SK-N-MC (cell line): ENCODE results near the gene JRKL.

Experiments used
- DNase-seq: peaks from one replicate; pipeline ENCODE4 v3.0.0-alpha.2; 2011; ENCODE audit warnings: low read depth, low spot score
- H3K27ac ChIP-seq: fragments of 200-600 bp; sonication (generic); 2 replicates; pipeline ENCODE4 v1.5.1; 2016; ENCODE audit warnings: mixed run types
- H3K36me3 ChIP-seq: fragments of 200-600 bp; sonication (generic); 2 replicates; pipeline ENCODE4 v1.6.1; 2017; ENCODE audit warnings: antibody characterized with exemption, low read length, mixed read lengths; ENCODE audit not compliant: insufficient read depth
- H3K4me3 ChIP-seq: fragments of 200-600 bp; sonication (generic); 2 replicates; pipeline ENCODE4 v1.5.1; 2016
- H3K9ac ChIP-seq: fragments of 200-600 bp; sonication (generic); 2 replicates; pipeline ENCODE4 v1.8.0; 2017; ENCODE audit warnings: mixed run types, mixed read lengths; ENCODE audit not compliant: insufficient read length
- H3K9me3 ChIP-seq: fragments of 200-600 bp; sonication (generic); 2 replicates; pipeline ENCODE4 v1.6.1; 2017; ENCODE audit warnings: low read depth, mild to moderate bottlenecking, antibody characterized with exemption, low read length, moderate library complexity, mixed read lengths
- EZH2 ChIP-seq: fragments of 200-600 bp; sonication (generic); IDR thresholded peaks from one replicate; pipeline ENCODE4 v1.6.1; 2017; ENCODE audit warnings: antibody characterized with exemption
- FOXP2 ChIP-seq: optimal IDR thresholded peaks from 2 replicates; pipeline ENCODE3; 2011; ENCODE audit warnings: mild to moderate bottlenecking, moderate library complexity; ENCODE audit not compliant: insufficient read depth; ENCODE audit errors: extremely low read length, control extremely low read depth
- POLR2AphosphoS5 ChIP-seq: IDR thresholded peaks from 2 replicates; pipeline ENCODE4 v1.6.1; 2012; ENCODE audit warnings: mild to moderate bottlenecking, low read depth, low read length, borderline replicate concordance

JRKL gene

DNA sequence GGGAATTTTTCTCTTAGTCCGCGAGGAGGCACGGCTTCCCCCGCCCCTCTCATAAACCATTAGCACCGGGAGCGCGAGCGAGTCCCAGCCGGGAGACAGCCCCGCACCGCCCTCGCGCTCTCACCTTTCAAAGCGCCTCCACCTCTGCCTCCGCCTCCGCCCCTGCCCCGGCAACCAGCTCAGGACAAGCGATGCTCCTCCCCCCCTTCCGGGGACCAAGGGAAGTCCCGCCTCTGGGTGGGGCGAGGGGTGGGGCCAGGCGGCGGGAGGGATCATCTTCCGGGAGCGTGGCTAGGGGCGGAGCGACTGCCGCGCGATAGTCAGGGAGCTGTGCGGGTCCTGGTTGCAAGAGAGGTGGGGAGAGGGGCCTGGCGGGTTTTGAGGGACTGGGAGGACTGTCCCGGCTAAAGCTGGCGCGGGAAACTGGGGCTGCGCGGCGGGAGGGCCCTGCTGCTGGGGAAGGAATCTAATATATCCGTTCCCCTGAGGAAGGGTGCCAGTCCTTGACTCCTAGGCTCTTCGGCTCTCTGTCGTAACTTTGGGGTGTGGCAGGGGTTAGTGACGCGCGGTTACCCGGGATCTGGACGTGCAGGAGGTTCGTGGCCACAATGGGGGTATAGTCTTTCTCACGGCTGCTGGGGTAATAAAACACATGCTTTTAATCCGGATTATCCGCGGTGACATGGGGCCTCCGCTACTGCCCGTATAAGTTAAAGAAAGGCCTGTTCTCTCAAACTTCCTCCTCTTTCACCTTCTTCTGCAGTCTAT, at the start of gene JRKL, which contains the start of gene CCDC82:
Gene JRKL (plus strand): TSS at position 294 of the 768 bp plus-strand sequence. CDS start 637 bp downstream, outside the sequence.
Gene CCDC82 (minus strand): TSS at position 193 of the 768 bp plus-strand sequence. CDS start 5,165 bp downstream, outside the sequence.
- peak; percentile 30 for DNase-seq
- Histone ChIP-seq H3K4me3 (peak within 1 kb of the TSS; percentile 92), H3K9me3 (no peaks in the 10 kb centered on the region), H3K27ac (no peak within 1 kb of the TSS), H3K9ac (peak within 1 kb of the TSS; percentile 83), H3K36me3 (no peaks in the 10 kb centered on the region)
- TF ChIP-seq EZH2 (no peak), POLR2AphosphoS5 (peak; percentile 91)

DNA sequence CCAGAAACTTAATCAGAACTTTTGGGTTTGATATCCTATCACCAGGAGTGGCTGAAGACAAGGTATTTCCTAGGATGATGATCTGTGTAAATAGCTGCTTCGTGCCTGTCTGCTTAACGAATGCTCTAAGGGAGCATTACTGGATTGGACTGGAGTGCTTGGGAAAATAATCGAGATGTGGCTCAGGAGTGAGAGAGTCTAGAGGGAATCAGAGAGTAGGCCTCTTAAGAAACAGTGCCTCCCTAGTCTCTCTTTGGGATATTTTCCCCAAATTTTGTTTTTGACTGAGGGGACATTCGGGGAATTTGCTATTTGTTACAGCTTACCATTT, 49.3 kb upstream of the JRKL start:
- no peak for DNase-seq
- no peak overlapping the region for H3K9ac ChIP-seq
- H3K27ac ChIP-seq, result no peak overlapping the region
- no peaks in the 10 kb centered on the region for H3K36me3 ChIP-seq
- no peak overlapping the region for H3K4me3 ChIP-seq
- H3K9me3 ChIP-seq, result no peaks in the 10 kb centered on the region
- no peak for TF ChIP-seq POLR2AphosphoS5
- no peak for TF ChIP-seq EZH2
- no peak for TF ChIP-seq FOXP2

DNA sequence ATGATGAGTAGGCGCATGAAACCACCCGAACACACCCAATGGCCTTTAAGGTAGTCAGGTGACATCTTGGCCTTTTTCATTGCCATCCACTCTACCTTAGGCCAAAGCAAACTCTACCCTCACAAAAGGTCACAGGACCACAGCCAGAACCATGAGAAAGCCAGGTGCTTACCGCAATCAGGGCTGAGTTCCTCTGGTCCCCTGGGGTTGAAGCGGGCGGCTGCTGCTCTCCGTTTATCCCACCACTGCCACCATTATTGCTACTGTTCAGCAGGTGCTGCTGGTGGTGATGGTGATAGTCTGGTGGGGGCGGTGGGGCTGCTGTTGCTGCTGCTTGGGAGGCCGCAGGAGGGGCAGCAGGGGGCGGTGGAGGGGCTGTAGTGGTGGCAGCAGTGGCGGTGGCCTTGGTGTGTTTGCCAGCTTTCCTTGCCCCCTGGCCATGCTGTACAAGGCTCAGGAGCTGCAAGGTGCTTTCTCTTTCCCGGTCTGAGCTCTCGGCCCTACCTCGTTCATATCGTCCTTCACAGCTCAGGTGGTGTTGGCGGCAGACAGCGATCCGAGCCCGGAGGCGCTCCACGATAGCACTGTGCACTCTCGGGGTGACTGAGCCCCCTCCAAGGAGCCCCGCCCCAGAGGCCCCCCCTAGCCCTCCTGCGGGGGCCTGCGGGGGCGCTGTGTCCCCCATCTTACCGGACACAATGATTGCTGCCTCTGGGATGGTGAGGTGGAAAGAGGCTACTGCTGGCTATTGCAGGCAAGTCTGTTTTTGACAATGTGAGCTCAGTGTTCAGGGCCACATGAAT, 48.4 kb upstream of the JRKL start:
- Histone ChIP-seq H3K27ac (no peak overlapping the region), H3K9me3 (no peaks in the 10 kb centered on the region), H3K4me3 (no peak overlapping the region), H3K9ac (no peak overlapping the region), H3K36me3 (no peaks in the 10 kb centered on the region)
- TF ChIP-seq EZH2 (no peak), POLR2AphosphoS5 (no peak), FOXP2 (no peak)
- DNase-seq, result no peak

DNA sequence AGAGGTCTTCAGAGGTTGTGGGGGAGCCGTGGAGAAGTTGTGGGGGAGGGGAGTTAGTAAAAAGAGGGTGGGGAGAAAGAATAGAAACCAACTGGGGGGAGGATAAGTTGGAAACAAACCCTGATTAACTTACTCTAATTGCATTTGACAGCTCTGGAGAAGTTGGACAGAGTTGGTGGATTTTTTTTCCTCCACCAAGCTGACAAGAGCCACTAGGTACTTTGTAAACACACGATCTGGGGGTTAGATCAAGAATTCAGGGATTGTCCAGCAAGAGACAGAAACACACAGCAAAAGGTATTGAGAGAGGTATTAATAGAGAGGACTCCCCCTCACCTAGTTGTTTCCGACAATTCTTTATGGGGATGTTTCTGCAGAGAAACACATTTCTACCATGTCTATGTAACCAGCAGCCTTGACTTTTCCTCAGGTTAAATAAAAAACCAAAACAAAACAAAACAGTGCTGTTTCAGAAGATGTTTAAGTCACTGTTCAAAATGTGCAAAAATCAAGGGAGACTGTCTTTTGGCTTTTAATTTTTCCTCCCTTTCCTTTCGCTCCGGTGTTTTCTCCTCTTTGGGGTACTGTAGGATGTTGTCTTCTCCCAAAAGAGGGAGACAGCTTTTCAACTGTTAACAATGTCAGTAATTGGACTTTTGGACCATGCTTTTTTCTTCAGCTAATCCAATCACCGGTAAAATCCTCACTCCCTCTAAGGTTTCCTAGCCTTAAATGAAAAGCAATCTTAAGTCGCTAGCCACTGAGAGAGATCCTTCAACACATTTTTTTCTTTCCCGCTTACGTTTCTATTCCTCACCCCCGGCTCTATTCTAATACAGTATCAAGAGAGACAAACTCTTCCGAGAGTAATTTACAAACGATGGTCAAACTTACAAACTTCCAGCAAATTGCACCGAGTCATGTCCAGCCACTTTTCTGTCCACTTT, 47.5 kb upstream of the JRKL start:
- DNase-seq, result no peak

DNA sequence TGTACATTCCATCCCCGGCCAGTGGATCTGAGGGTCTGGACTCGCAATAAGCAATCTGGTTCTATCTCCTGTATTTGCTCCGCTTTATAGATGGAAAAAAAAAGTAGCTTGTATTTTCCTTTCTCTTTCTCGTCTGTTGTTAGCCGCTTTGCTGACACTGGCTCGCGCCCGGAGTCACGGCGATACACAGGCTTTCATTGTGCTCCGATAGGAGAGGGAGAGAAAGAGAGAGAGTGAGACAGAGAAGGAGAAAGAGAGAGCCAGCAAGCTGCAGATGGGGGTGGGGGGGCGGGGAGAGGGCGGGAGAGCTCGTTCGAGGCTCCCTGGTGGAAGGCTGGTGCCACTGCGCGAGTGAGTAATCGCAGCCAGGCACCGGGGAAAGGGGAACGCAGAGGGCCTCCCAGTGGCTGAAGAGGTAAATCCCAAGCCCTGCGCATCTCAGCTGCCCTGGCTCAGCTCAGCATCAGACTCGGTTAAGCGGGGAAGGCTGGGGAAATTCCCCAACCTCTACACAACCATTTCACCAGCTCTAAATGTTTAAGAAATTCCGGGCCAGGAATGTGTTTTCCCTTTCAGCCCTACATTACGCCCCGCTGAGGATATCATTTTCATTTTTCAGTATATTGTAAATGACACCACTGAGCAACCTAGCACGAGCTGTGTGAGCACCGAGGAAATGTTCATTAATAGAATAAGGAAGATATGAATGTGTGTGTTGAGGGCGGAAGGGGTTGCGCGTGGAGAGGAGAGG, 46.7 kb upstream of the JRKL start, which contains the start of gene MAML2:
Gene MAML2 (minus strand): TSS at position 235 of the 751 bp plus-strand sequence. CDS start 1,300 bp downstream, outside the sequence.
- H3K27ac ChIP-seq, result no peak within 1 kb of the TSS

More for the DNA sequence above, 47.5 kb upstream of the JRKL start:
- Histone ChIP-seq H3K36me3 (no peaks in the 10 kb centered on the region), H3K27ac (no peak overlapping the region), H3K9ac (peak overlapping the region; percentile 70), H3K4me3 (peak overlapping the region; percentile 90), H3K9me3 (no peaks in the 10 kb centered on the region)
- TF ChIP-seq POLR2AphosphoS5 (no peak), FOXP2 (no peak), EZH2 (no peak)

DNA sequence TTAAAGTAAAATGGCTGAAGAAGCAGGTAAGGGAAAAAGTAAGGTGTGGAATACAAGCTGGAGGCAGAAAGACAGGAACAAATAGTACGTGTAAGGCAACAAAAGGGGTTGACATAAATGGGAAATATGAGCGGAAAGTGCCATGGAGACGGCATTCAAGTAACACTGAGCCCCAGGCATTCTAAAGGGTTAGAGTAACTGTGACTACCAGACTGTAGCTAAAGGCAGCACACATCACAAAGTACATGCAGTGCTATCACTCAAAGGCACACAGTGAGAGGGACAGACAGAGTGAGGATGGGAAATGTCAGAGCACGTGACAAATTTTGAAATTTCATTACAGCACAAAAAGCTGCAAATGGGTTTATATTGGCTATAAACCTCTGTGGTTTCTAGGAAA, 33.0 kb upstream of the JRKL start:
- H3K27ac ChIP-seq, result no peak overlapping the region
- no peak overlapping the region for H3K4me3 ChIP-seq
- peaks cover 9% of the 10 kb centered on the region; the same call in 1 of the 2 replicates for H3K36me3 ChIP-seq
- no peak for DNase-seq
- TF ChIP-seq POLR2AphosphoS5 (no peak), FOXP2 (no peak), EZH2 (no peak)
- H3K9ac ChIP-seq, result no peak overlapping the region
- H3K9me3 ChIP-seq, result no peaks in the 10 kb centered on the region

More for the DNA sequence above, 46.7 kb upstream of the JRKL start, which contains the start of gene MAML2:
- Histone ChIP-seq H3K4me3 (peak within 1 kb of the TSS; percentile 90), H3K9me3 (no peaks in the 10 kb centered on the region), H3K9ac (peak within 1 kb of the TSS; percentile 70), H3K36me3 (no peaks in the 10 kb centered on the region)
- DNase-seq, result peak; percentile 47
- TF ChIP-seq POLR2AphosphoS5, result no peak
- no peak for TF ChIP-seq EZH2
- TF ChIP-seq FOXP2, result no peak

DNA sequence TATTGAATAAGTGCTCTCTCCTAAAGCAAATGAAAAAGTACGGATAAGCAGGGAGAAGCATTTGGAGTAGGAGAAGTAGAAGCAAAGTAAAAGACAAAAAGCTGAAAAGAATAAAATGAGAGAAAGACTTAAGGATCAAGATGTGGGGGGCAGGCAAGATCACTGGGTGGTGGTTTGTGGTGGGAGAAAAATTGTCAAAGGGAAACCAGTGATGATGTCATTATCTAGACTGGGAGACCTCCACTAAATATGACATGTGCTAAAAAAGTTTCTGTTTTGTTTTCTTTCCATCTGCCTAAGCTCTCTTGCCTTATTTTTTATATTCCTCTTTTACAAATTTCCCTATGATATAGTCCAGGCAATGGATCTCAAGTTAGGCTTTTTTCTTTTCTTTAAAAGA, 32.0 kb upstream of the JRKL start:
- Histone ChIP-seq H3K9ac (no peak overlapping the region), H3K9me3 (no peaks in the 10 kb centered on the region), H3K36me3 (peaks cover 9% of the 10 kb centered on the region; the same call in 1 of the 2 replicates), H3K4me3 (no peak overlapping the region), H3K27ac (no peak overlapping the region)
- DNase-seq, result no peak
- TF ChIP-seq EZH2, result no peak
- no peak for TF ChIP-seq FOXP2
- TF ChIP-seq POLR2AphosphoS5, result no peak
